GM06990 (cell line): ENCODE results near the gene MEIOB.

Source experiments
- DNase-seq: peaks from one replicate; pipeline ENCODE4 v3.0.0-alpha.2; 2011; ENCODE audit not compliant: insufficient read length; ENCODE audit errors: extremely low read depth
- H3K27me3 ChIP-seq: replicated peaks from 2 replicates; pipeline ENCODE4 v1.6.0; 2011; ENCODE audit warnings: low read length; ENCODE audit not compliant: control insufficient read depth, insufficient read depth
- H3K36me3 ChIP-seq: 2 replicates; pipeline ENCODE4 v1.5.1; 2011; ENCODE audit warnings: low read length; ENCODE audit not compliant: control insufficient read depth, insufficient read depth
- H3K4me3 ChIP-seq: replicated peaks from 2 replicates; pipeline ENCODE4 v1.5.1; 2011; ENCODE audit warnings: low read depth, mild to moderate bottlenecking, control low read depth, low read length
- CTCF ChIP-seq: IDR thresholded peaks from 2 replicates; pipeline ENCODE4 v1.5.1; 2011; ENCODE audit warnings: low read length, control low read depth, mild to moderate bottlenecking, inconsistent platforms; ENCODE audit not compliant: insufficient read depth, poor library complexity, severe bottlenecking

Gene MEIOB

GRCh38 chr16:1826691-1827573 is 45.0 kb downstream of the MEIOB start, which contains the start of the genes FAHD1 and HAGH:
Gene FAHD1, plus strand, starts transcription at chr16:1827206. Its CDS starts 33 bp downstream, at chr16:1827239.
Gene HAGH, minus strand, starts transcription at chr16:1826825. Its CDS starts 38 bp downstream, at chr16:1826787.
- peak; percentile 99 for DNase-seq
- Histone ChIP-seq H3K27me3 (no peaks in the 10 kb centered on the region), H3K4me3 (peak within 1 kb of the TSS; percentile 87), H3K36me3 (peaks cover 3% of the 10 kb centered on the region)
- no peak for TF ChIP-seq CTCF

GRCh38 chr16:1825864-1826690 is 45.9 kb downstream of the MEIOB start:
- peak overlapping the region; percentile 87 for H3K4me3 ChIP-seq
- peaks cover 3% of the 10 kb centered on the region; the same call in 1 of the 2 replicates for H3K36me3 ChIP-seq
- TF ChIP-seq CTCF, result no peak
- H3K27me3 ChIP-seq, result no peaks in the 10 kb centered on the region
- DNase-seq, result peak; percentile 82

GRCh38 chr16:1825381-1825863 is 46.5 kb downstream of the MEIOB start:
- Histone ChIP-seq H3K27me3 (no peaks in the 10 kb centered on the region), H3K4me3 (peak overlapping the region; percentile 87), H3K36me3 (peaks cover 3% of the 10 kb centered on the region; the same call in 1 of the 2 replicates)
- DNase-seq, result no peak
- no peak for TF ChIP-seq CTCF

GRCh38 chr16:1823821-1824220 is 48.1 kb downstream of the MEIOB start:
- Histone ChIP-seq H3K36me3 (peaks cover 3% of the 10 kb centered on the region; the same call in 1 of the 2 replicates), H3K27me3 (no peaks in the 10 kb centered on the region), H3K4me3 (no peak overlapping the region)
- peak; percentile 61 for TF ChIP-seq CTCF
- DNase-seq, result peak; percentile 34

- H3K36me3 ChIP-seq, result peaks cover 5% of the 10 kb centered on the region
- no peak for TF ChIP-seq CTCF
- no peaks in the 10 kb centered on the region for H3K27me3 ChIP-seq
- H3K4me3 ChIP-seq, result no peak overlapping the region
- no peak for DNase-seq
Observed at GRCh38 chr16:1822801-1823200, 49.2 kb downstream of the MEIOB start.
